Mesothelial cell of epicardium (in vitro differentiated cells): ENCODE data around the gene PSD2. TPM values are rescaled to one million over a fixed set of nuclear protein-coding genes. Genes with fewer than 3 reads are reported as not detected.
"Not testable (repeated sequence)": the region's sequence is repeated elsewhere in the genome, so short reads cannot be mapped to it uniquely, and the experiment has no call there.

Experiments used
- DNase-seq, 2 experiments: peaks; one replicate each; pipeline ENCODE4 v3.0.0; 2021; ENCODE audit warnings: low spot score in 2 of 2; ENCODE audit not compliant: unreplicated experiment in 2 of 2
- H3K27ac Mint-ChIP-seq: 2 replicates; pipeline ENCODE4 v1.8.0; 2021; ENCODE audit warnings: mixed read lengths
- H3K27me3 Mint-ChIP-seq: 2 replicates; pipeline ENCODE4 v1.8.0; 2021; ENCODE audit warnings: low read depth, mixed read lengths
- H3K36me3 Mint-ChIP-seq: 2 replicates; pipeline ENCODE4 v1.8.0; 2021; ENCODE audit warnings: mixed read lengths
- H3K4me1 Mint-ChIP-seq: 2 replicates; pipeline ENCODE4 v1.8.0; 2021; ENCODE audit warnings: mixed read lengths
- H3K4me3 Mint-ChIP-seq: 2 replicates; pipeline ENCODE4 v1.8.0; 2021; ENCODE audit warnings: mild to moderate bottlenecking, moderate library complexity, mixed read lengths
- H3K9me3 Mint-ChIP-seq: 2 replicates; pipeline ENCODE4 v1.8.0; 2021; ENCODE audit warnings: mixed read lengths
- total RNA-seq: library from RNA; stranded (reverse); gene quantifications from 3 replicates; pipeline ENCODE4 v1.2.1, GENCODE V29; 2021
- TF ChIP-seq, protein P1 (sequence below): fragments of 200-600 bp; sonication (generic); IDR thresholded peaks from one replicate; pipeline ENCODE4 v1.5.0; 2021; ENCODE audit warnings: antibody characterized with exemption; ENCODE audit not compliant: unreplicated experiment

Gene PSD2
- total RNA-seq, 1 donor from 2014 or later: 0.78 TPM

DNA sequence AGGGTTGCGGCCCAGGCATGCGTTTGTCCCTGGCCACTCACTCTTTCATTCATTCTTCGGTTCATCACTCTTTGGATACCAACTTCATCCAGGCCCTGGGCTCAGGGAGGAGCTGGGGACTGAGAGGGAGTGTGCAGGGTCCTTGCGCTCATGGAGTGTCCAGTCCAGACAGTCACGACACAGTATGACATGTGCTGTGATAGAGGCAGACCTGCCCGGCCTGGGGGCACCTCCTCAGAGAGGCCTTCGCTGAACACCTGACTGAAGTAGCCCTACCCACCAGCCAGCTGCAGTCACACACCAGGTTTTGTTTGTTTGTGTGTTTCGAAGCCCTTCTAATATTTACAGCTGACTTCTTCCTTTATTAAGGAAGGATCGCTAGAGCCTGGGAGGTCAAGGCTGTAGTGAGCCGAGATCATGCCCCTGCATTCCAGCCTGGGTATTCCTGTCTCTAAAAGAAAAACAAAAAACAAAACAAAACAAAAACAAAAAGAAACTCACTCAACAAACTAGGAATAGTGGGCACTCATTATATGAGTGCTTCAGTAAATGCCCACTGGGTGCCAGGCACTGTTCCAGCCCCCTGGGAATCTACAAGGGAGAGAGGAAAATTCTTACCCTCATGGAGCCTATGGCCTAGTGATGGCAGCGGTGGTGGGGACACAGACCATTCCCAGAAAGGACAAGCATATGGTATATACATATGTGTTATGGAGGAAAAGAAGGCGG is 6.3 kb upstream of the PSD2 start:
- H3K36me3 Mint-ChIP-seq: no peaks in the 10 kb centered on the region
- H3K4me3 Mint-ChIP-seq: peak overlapping the region; percentile 11
- peaks cover 72% of the 10 kb centered on the region for H3K27me3 Mint-ChIP-seq
- no peak overlapping the region for H3K27ac Mint-ChIP-seq
- TF ChIP-seq, protein P1, sequence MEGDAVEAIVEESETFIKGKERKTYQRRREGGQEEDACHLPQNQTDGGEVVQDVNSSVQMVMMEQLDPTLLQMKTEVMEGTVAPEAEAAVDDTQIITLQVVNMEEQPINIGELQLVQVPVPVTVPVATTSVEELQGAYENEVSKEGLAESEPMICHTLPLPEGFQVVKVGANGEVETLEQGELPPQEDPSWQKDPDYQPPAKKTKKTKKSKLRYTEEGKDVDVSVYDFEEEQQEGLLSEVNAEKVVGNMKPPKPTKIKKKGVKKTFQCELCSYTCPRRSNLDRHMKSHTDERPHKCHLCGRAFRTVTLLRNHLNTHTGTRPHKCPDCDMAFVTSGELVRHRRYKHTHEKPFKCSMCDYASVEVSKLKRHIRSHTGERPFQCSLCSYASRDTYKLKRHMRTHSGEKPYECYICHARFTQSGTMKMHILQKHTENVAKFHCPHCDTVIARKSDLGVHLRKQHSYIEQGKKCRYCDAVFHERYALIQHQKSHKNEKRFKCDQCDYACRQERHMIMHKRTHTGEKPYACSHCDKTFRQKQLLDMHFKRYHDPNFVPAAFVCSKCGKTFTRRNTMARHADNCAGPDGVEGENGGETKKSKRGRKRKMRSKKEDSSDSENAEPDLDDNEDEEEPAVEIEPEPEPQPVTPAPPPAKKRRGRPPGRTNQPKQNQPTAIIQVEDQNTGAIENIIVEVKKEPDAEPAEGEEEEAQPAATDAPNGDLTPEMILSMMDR: no peak
- no peaks in the 10 kb centered on the region for H3K9me3 Mint-ChIP-seq
- no peak for DNase-seq
- peaks cover 2% of the 10 kb centered on the region for H3K4me1 Mint-ChIP-seq

DNA sequence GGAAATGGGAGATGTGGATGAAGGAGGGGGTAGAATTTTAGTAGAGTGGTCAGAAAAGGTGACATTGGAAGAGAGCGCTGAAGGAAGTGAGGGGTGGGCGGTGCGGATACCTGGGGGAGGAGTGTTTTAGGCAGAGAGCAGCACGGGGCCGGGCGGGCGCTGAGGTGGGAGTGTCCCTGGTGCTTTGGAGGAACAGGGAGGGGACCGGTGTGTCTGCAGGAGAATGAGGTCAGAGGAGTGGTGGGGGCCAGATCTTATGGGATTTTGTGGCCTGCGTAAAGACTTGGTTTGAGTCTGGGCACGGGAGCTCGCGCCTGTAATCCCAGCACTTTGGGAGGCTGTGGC is 5.8 kb upstream of the PSD2 start:
- Mint-ChIP-seq H3K27me3 (peaks cover 73% of the 10 kb centered on the region), H3K4me1 (peaks cover 2% of the 10 kb centered on the region), H3K9me3 (no peaks in the 10 kb centered on the region), H3K4me3 (no peak overlapping the region), H3K36me3 (no peaks in the 10 kb centered on the region), H3K27ac (no peak overlapping the region)
- TF ChIP-seq, protein P1: no peak
- no peak for DNase-seq

DNA sequence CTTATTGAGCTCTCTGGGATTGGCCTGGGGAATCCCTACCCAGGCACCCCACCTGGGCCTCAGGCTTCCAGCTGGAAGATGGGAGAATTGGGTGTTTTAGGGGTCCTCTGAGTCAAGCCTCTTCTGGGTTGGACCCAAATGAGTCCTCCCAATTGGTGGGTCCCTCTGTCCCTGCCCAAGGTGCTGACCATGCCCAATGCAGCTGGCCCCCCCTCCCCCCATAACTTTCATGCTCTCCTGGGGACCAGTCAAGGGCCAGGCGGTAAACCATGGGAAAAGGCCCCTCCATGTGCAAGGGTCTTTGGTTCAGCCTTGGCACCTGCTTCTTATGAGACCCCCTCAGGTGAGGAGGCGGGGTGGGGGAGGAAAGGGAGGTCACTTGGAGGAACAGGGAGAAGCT is 3.4 kb upstream of the PSD2 start:
- TF ChIP-seq, protein P1: no peak
- Mint-ChIP-seq H3K27me3 (peaks cover 78% of the 10 kb centered on the region), H3K36me3 (no peaks in the 10 kb centered on the region), H3K4me3 (no peak overlapping the region), H3K27ac (no peak overlapping the region), H3K9me3 (no peaks in the 10 kb centered on the region), H3K4me1 (peaks cover 5% of the 10 kb centered on the region)
- no peak for DNase-seq

DNA sequence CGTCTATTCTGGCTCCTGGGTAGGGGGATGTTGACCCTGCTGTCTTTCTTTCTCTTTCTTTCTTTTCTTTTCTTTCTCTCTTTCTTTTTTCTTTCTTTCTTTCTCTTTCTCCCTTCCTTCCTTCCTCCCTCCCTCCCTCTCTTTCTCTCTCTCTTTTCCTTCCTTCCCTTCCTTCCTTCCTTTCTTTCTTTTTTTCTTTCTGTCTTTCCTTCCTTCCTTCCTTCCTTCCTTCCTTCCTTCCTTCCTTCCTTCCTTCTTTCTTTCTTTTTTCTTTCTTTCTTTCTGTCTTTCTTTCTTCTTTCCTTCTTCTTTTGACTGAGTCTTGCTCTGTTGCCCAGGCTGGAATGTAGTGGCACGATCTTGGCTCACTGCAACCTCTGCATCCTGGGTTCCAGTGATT is 3.0 kb upstream of the PSD2 start:
- DNase-seq, H3K36me3 Mint-ChIP-seq, H3K9me3 Mint-ChIP-seq, H3K4me1 Mint-ChIP-seq, H3K27ac Mint-ChIP-seq, H3K4me3 Mint-ChIP-seq: not testable (repeated sequence)
- H3K27me3 Mint-ChIP-seq: peaks cover 82% of the 10 kb centered on the region

DNA sequence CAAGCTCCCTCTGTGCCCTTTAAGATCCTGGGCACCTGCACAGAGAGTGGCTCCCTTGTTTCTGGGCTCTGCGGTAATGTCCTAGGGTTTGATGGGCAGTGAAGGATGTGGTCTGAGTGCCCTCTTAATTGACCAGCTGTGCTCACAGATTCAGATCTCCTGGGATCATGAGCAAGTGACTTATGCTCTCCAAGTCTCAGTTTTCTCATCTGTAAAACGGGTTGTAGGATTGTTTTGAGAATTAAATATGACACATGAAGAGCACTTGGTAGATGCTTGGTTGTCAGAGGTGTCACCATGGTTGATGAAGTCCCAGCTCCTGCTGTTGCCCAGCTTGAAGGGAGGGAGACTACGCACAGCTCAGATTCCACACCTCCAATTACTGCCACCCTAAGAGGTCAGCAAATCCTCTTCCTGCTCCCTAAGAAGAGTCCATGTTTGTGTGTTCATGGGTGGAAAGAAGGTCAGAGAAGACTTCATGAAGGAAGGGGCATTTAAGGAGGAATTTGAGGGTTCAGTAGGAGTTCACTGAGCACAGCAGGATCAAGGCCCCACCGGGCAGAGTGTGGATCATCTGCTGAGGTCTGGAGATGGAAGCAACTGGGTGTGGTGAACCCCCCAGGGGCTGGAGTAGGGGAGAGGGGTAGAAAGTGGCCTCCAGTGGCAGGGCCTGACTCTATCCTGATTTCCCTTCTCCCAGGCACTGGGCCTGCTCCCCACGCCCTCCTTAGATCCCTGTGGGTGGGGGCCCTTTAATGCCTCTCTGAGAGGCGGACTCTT is 1.4 kb upstream of the PSD2 start:
- Mint-ChIP-seq H3K4me3 (peak overlapping the region; percentile 17), H3K27me3 (peaks cover 94% of the 10 kb centered on the region), H3K4me1 (peaks cover 3% of the 10 kb centered on the region), H3K27ac (no peak overlapping the region), H3K9me3 (no peaks in the 10 kb centered on the region), H3K36me3 (no peaks in the 10 kb centered on the region)
- DNase-seq: no peak
- TF ChIP-seq, protein P1: no peak

DNA sequence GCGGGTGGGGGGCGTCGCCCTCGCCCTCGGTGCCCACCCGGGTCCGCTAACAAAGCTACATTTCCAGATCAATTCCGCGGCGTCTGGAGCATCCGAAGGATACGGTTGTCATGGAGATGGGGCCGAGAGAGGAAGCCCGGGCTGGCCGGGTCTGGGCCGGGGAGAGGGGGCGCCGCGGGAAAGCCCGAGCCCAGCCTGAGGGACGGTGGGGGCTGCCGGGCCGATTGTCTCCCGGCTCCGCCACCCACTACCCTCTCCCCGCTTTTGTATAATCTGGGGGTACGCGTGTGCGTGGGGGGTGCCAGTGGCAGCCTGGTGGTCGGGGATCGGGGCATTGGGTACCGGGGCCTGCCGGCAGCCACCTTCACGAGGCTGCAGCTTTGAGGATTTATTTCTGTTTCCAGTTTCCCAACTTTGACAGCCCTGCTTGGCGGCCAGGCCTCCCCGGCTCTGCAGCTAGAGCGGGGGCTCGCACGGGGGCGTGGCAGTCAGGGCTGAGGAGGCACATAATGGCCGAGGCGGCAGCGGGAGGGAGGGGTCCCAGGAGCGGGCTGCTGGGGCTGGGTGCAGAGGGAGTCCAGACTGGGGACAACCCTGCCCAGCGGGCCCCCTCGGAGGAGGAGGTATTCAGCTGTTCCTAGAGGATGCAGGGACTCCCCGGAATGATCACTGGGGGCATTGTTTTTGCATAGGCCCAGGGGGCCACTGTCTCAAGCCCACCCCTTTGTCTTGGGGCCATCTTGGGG is 626 bp downstream of the PSD2 start:
- Mint-ChIP-seq H3K9me3 (no peaks in the 10 kb centered on the region), H3K27ac (no peak overlapping the region), H3K4me1 (peaks cover 3% of the 10 kb centered on the region), H3K36me3 (no peaks in the 10 kb centered on the region), H3K4me3 (peak overlapping the region; percentile 26), H3K27me3 (peaks cover 94% of the 10 kb centered on the region)
- TF ChIP-seq, protein P1: no peak
- DNase-seq: no peak
